Vagina (tissue), 2 donors: ENCODE data around the gene ARHGAP26. TPM values are rescaled to one million over a fixed set of nuclear protein-coding genes. Genes with fewer than 3 reads are reported as not detected.
A peak's percentile ranks its signal among the peaks of the same experiment; 100 is the strongest.

Experiments
- DNase-seq, 2 donors: peaks; one replicate each; pipeline ENCODE4 v3.0.0-alpha.2; 2017; ENCODE audit errors: extremely low spot score in 2 of 2
- H3K27ac ChIP-seq: fragments of 200-600 bp; sonication (generic); one replicate; pipeline ENCODE4 v1.5.1; 2019
- H3K27me3 ChIP-seq: fragments of 200-600 bp; sonication (generic); one replicate; pipeline ENCODE4 v1.5.1; 2019
- H3K36me3 ChIP-seq, 2 donors: fragments of 200-600 bp; sonication (generic); one replicate each; pipeline ENCODE4 v1.5.1; 2017 to 2019
- H3K4me1 ChIP-seq: fragments of 200-600 bp; sonication (generic); one replicate; pipeline ENCODE4 v1.5.1; 2019
- H3K4me3 ChIP-seq, 2 donors: fragments of 200-600 bp; sonication (generic); 1 replicate in 1 of 2; 2 replicates in 1 of 2; pipeline ENCODE4 v1.5.1; 2016 to 2019
- H3K9me3 ChIP-seq: fragments of 200-600 bp; sonication (generic); one replicate; pipeline ENCODE4 v1.5.1; 2019
- CTCF ChIP-seq, 3 experiments: fragments of 450-650 bp in 2 of 3; fragments of 200-600 bp in 1 of 3; sonication (generic) in 1 of 3; IDR thresholded peaks; one replicate each; pipeline ENCODE4 v1.5.1; 2017 to 2019; ENCODE audit warnings: antibody characterized with exemption in 3 of 3, mild to moderate bottlenecking in 2 of 3, moderate library complexity in 2 of 3
- POLR2A ChIP-seq, 2 donors: fragments of 450-650 bp; IDR thresholded peaks; one replicate each; pipeline ENCODE4 v1.6.1; 2017; ENCODE audit warnings: antibody characterized with exemption in 2 of 2, mild to moderate bottlenecking in 2 of 2, moderate library complexity in 2 of 2
- POLR2AphosphoS5 ChIP-seq, 2 donors: sonication (generic); formaldehyde crosslinking; IDR thresholded peaks; one replicate each; pipeline ENCODE4 v1.9.0; 2017; ENCODE audit warnings: antibody characterized with exemption in 2 of 2, mild to moderate bottlenecking in 2 of 2, low read depth in 1 of 2; ENCODE audit not compliant: insufficient read depth in 1 of 2
- intact Hi-C: fragments of 100-400 bp; cut with DNase I; formaldehyde crosslinking; loops from one replicate; pipeline ENCODE4 v1.15.1; 2023
- total RNA-seq: library from RNA; depleted of rRNA; stranded (reverse); fragments of >200 nt; gene quantifications from one replicate; pipeline ENCODE4 v1.2.3, GENCODE V29; 2016

ARHGAP26 gene
- total RNA-seq, 1 donor from 2014 or later, result 42.5 TPM

GRCh38 chr5:142872217-142872616 lies 102.0 kb downstream of the ARHGAP26 start:
- TF ChIP-seq POLR2AphosphoS5 (IDR thresholded peaks at IDR 0.05; ENCODE audit: insufficient read depth in 1 of 2, low read depth in 1 of 2), result no peak
- TF ChIP-seq CTCF (IDR thresholded peaks at IDR 0.05), result no peak
- TF ChIP-seq POLR2A (IDR thresholded peaks at IDR 0.05), result no peak
- intact Hi-C loops, result no loop called here
- Histone ChIP-seq H3K36me3 (no peaks in the 10 kb centered on the region), H3K27ac (no peak overlapping the region), H3K4me3 (no peak overlapping the region), H3K9me3 (no peaks in the 10 kb centered on the region), H3K4me1 (peaks cover 53% of the 10 kb centered on the region), H3K27me3 (no peaks in the 10 kb centered on the region)
- DNase-seq, result no peak

GRCh38 chr5:142872795-142873194 lies 102.6 kb downstream of the ARHGAP26 start:
- H3K4me1 ChIP-seq, result peaks cover 48% of the 10 kb centered on the region
- no peaks in the 10 kb centered on the region for H3K9me3 ChIP-seq
- no peak overlapping the region for H3K4me3 ChIP-seq
- no peaks in the 10 kb centered on the region for H3K36me3 ChIP-seq
- no peak for DNase-seq
- H3K27me3 ChIP-seq, result no peaks in the 10 kb centered on the region
- intact Hi-C loops, result no loop called here
- TF ChIP-seq CTCF (IDR thresholded peaks at IDR 0.05), result no peak
- no peak for TF ChIP-seq POLR2AphosphoS5 (IDR thresholded peaks at IDR 0.05; ENCODE audit: insufficient read depth in 1 of 2, low read depth in 1 of 2)
- no peak for TF ChIP-seq POLR2A (IDR thresholded peaks at IDR 0.05)
- no peak overlapping the region for H3K27ac ChIP-seq

GRCh38 chr5:142873831-142874230 lies 103.7 kb downstream of the ARHGAP26 start:
- Histone ChIP-seq H3K9me3 (no peaks in the 10 kb centered on the region), H3K27me3 (no peaks in the 10 kb centered on the region), H3K27ac (no peak overlapping the region), H3K36me3 (no peaks in the 10 kb centered on the region), H3K4me3 (no peak overlapping the region), H3K4me1 (peaks cover 44% of the 10 kb centered on the region)
- DNase-seq, result no peak
- TF ChIP-seq CTCF (IDR thresholded peaks at IDR 0.05) (no peak), POLR2A (IDR thresholded peaks at IDR 0.05) (no peak), POLR2AphosphoS5 (IDR thresholded peaks at IDR 0.05; ENCODE audit: insufficient read depth in 1 of 2, low read depth in 1 of 2) (no peak)
- intact Hi-C loops, result no loop called here

GRCh38 chr5:142874540-142874939 lies 104.4 kb downstream of the ARHGAP26 start:
- no peak for DNase-seq
- no peak overlapping the region for H3K27ac ChIP-seq
- intact Hi-C loops, result no loop called here

GRCh38 chr5:142875936-142876335 lies 105.8 kb downstream of the ARHGAP26 start:
- no peaks in the 10 kb centered on the region for H3K27me3 ChIP-seq
- H3K4me1 ChIP-seq, result peaks cover 31% of the 10 kb centered on the region
- intact Hi-C loops, result loop anchor here (5.0 kb wide), 2 partner anchors 104 to 159 kb away; partner anchors contain the start of gene ARHGAP26
- H3K36me3 ChIP-seq, result no peaks in the 10 kb centered on the region
- no peak for DNase-seq
- TF ChIP-seq POLR2AphosphoS5 (IDR thresholded peaks at IDR 0.05; ENCODE audit: insufficient read depth in 1 of 2, low read depth in 1 of 2) (no peak), CTCF (IDR thresholded peaks at IDR 0.05) (no peak), POLR2A (IDR thresholded peaks at IDR 0.05) (no peak)
- H3K27ac ChIP-seq, result no peak overlapping the region
- H3K4me3 ChIP-seq, result no peak overlapping the region
- H3K9me3 ChIP-seq, result no peaks in the 10 kb centered on the region

More at GRCh38 chr5:142874540-142874939, 104.4 kb downstream of the ARHGAP26 start:
- no peak for TF ChIP-seq POLR2A (IDR thresholded peaks at IDR 0.05)
- peak in 1 of 2 donors; percentile 74 for TF ChIP-seq POLR2AphosphoS5 (IDR thresholded peaks at IDR 0.05; ENCODE audit: insufficient read depth in 1 of 2, low read depth in 1 of 2)
- Histone ChIP-seq H3K36me3 (no peaks in the 10 kb centered on the region), H3K4me1 (peaks cover 40% of the 10 kb centered on the region), H3K4me3 (no peak overlapping the region), H3K9me3 (no peaks in the 10 kb centered on the region), H3K27me3 (no peaks in the 10 kb centered on the region)
